Measurements from ENCODE around the gene GID8. TPM values are rescaled to one million over a fixed set of nuclear protein-coding genes. Genes with fewer than 3 reads are reported as not detected.

GID8 gene
- total and polyA plus RNA-seq, 2 of the 4 experiments (the other 2 are of a cell fraction) = 21.5 to 33.9 TPM

DNA sequence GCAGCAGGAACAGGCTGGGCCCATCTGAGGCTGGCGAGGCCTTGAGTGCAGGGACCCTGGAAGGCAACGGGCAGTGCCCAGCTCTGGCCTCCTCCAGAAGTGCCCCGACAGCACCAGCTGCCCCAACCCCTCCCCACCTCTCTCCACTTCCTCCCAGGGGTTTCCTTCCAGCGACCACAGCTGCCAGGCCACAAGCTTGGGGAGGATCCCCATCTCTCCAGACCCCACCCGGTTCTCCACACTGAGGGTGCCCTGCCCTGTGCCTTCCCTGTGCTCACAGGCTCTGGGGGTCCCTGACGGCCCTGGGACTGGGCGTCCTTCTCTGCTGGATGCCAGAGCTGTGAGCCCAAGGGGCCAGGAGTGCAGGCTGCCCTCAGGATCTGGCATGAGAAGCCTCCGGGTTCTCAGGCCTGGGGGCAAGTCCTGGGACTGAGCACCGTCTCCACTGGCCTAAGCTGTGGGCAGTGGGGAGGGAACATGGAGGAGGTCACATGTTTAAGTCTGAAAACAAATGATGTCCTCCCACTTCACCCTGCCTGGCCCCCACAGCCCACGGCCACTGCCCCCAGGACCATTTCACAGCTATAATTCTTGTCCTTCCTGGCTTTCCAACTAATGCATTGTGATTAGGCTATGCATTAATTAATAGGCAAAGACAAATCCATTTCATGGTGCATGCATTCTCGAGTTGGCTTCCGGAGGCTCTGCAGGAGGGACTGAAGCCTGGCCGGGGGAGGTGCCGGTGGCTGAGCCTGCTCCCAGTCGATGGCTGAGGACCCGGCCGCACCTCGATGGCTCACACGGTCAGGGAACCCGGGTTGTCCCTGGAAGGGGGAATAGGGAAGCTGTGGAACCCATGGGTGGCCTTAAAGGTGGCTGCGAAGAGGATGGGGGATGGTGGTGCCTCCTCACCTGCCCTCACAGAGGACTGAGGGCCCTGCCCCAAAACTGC lies 44.5 kb downstream of the GID8 start:
- Histone ChIP-seq H3K18ac (ENCODE audit: low read depth, low read length) (no peak overlapping the region), H3K27me3 (ENCODE audit: control insufficient read depth, insufficient read depth, low read length) (peaks cover 70% of the 10 kb centered on the region), H4K20me1 (ENCODE audit: insufficient read depth, low read length) (no peaks in the 10 kb centered on the region), H2AFZ (replicated peaks; ENCODE audit: low read length, poor library complexity) (no peak overlapping the region), H3K4me3 (ENCODE audit: insufficient read depth, low read depth, low read length) (no peak overlapping the region), H3K23ac (ENCODE audit: low read depth, low read length) (no peak overlapping the region), H2AK9ac (replicated peaks; ENCODE audit: low read depth, low read length, poor library complexity) (no peak overlapping the region), H3K9me1 (ENCODE audit: insufficient read depth, low read length) (no peaks in the 10 kb centered on the region), H3K9ac (ENCODE audit: low read depth, low read length) (no peak overlapping the region), H3K4me2 (ENCODE audit: low read depth, low read length) (no peak overlapping the region), H2BK5ac (ENCODE audit: low read depth, low read length, poor library complexity, severe bottlenecking) (no peak overlapping the region), H4K8ac (ENCODE audit: low read depth in 2 of 2, low read length in 2 of 2) (no peak overlapping the region), H2BK120ac (ENCODE audit: low read depth, low read length) (no peak overlapping the region), H3K4ac (ENCODE audit: low read depth, low read length) (no peak overlapping the region), H2BK15ac (ENCODE audit: low read depth, low read length) (no peak overlapping the region), H3K36me3 (ENCODE audit: control insufficient read depth, insufficient read depth, low read length) (no peaks in the 10 kb centered on the region), H3K27ac (ENCODE audit: insufficient read depth, low read length) (no peak overlapping the region), H3K14ac (replicated peaks; ENCODE audit: low read depth, low read length) (no peak overlapping the region), H4K5ac (ENCODE audit: low read depth, low read length) (no peak overlapping the region), H4K91ac (ENCODE audit: insufficient read depth, low read depth, low read length) (no peak overlapping the region), H2BK20ac (ENCODE audit: low read depth, low read length) (no peak overlapping the region), H2AK5ac (ENCODE audit: low read depth, low read length) (no peak overlapping the region), H3K56ac (ENCODE audit: extremely low read depth, insufficient read depth, low read length) (no peak overlapping the region), H3K9me3 (ENCODE audit: control insufficient read depth, insufficient read depth, low read length) (no peaks in the 10 kb centered on the region), H3K4me1 (ENCODE audit: control insufficient read depth, insufficient read depth, low read length) (no peaks in the 10 kb centered on the region), H3K79me1 (ENCODE audit: low read depth in 1 of 2, low read length in 2 of 2) (no peaks in the 10 kb centered on the region)
- intact Hi-C loops (cut with micrococcal nuclease) = no loop called here
- DNase-seq (no peak), ATAC-seq (ENCODE audit: low read depth) (no peak)
- CTCF ChIA-PET = no interaction called here
- WGBS, 2 experiments (ENCODE audit: extremely low coverage in 2 of 2, insufficient read length in 1 of 2) = 0% methylated on average over 1 of the region's 21 CpGs; no CpG with 5 or more reads in 1 of the 2 experiments
- dilution Hi-C loops (cut with HindIII; ENCODE audit: low sequenced_read_pairs, unreplicated experiment) = no loop called here
- no TSS peak for BruUV-seq (replicated peaks)
- POLR2A ChIA-PET (ENCODE audit: unreplicated experiment) = no interaction called here
- in situ Hi-C loops (cut with MboI; ENCODE audit: low sequenced_read_pairs) = no loop called here
- no peak for TF ChIP-seq SMC3 (IDR thresholded peaks at IDR 0.05; ENCODE audit: low read depth, low read length)
- TF ChIP-seq, protein P1, sequence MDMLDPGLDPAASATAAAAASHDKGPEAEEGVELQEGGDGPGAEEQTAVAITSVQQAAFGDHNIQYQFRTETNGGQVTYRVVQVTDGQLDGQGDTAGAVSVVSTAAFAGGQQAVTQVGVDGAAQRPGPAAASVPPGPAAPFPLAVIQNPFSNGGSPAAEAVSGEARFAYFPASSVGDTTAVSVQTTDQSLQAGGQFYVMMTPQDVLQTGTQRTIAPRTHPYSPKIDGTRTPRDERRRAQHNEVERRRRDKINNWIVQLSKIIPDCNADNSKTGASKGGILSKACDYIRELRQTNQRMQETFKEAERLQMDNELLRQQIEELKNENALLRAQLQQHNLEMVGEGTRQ (IDR thresholded peaks at IDR 0.05; ENCODE audit: low read depth, low read length) = no peak
- no peak for TF ChIP-seq CHD1 (IDR thresholded peaks at IDR 0.05; ENCODE audit: low read depth, low read length)
- no peak for TF ChIP-seq MAFK (IDR thresholded peaks at IDR 0.05; ENCODE audit: low read depth, low read length)
- TF ChIP-seq RAD21 (IDR thresholded peaks at IDR 0.05; ENCODE audit: low read length) = no peak
- TF ChIP-seq CEBPB (IDR thresholded peaks at IDR 0.05; ENCODE audit: low read depth, low read length) = no peak
- TF ChIP-seq BHLHE40 (IDR thresholded peaks at IDR 0.05; ENCODE audit: low read depth, low read length) = no peak
- no peak for TF ChIP-seq RCOR1 (IDR thresholded peaks at IDR 0.05; ENCODE audit: insufficient replicate concordance, low read length)
- TF ChIP-seq, protein P2, sequence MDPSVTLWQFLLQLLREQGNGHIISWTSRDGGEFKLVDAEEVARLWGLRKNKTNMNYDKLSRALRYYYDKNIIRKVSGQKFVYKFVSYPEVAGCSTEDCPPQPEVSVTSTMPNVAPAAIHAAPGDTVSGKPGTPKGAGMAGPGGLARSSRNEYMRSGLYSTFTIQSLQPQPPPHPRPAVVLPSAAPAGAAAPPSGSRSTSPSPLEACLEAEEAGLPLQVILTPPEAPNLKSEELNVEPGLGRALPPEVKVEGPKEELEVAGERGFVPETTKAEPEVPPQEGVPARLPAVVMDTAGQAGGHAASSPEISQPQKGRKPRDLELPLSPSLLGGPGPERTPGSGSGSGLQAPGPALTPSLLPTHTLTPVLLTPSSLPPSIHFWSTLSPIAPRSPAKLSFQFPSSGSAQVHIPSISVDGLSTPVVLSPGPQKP (IDR thresholded peaks at IDR 0.05; ENCODE audit: borderline replicate concordance, low read depth, low read length) = no peak
- no peak for TF ChIP-seq MXI1 (IDR thresholded peaks at IDR 0.05; ENCODE audit: borderline replicate concordance, low read depth, low read length)
- TF ChIP-seq FOS (IDR thresholded peaks at IDR 0.05; ENCODE audit: low read depth, low read length) = no peak
- no peak for TF ChIP-seq NFE2L2 (IDR thresholded peaks at IDR 0.05; ENCODE audit: low read depth, low read length)
- no peak for TF ChIP-seq CTCF (conservative IDR thresholded peaks at IDR 0.05; ENCODE audit: low read depth, low read length)
- TF ChIP-seq POLR2A (IDR thresholded peaks at IDR 0.05; ENCODE audit: low read depth, low read length) = no peak
- TF ChIP-seq RFX5 (IDR thresholded peaks at IDR 0.05; ENCODE audit: low read depth, low read length) = no peak

Measured in IMR-90 (cell line).